ENCODE measurements around the gene VLDLR. TPM values are rescaled to one million over a fixed set of nuclear protein-coding genes. Genes with fewer than 3 reads are reported as not detected.
"Not testable (repeated sequence)": the region's sequence is repeated elsewhere in the genome, so short reads cannot be mapped to it uniquely, and the experiment has no call there.

The VLDLR gene
- total RNA-seq, 1 donor: 0.31 TPM

- no peaks in the 10 kb centered on the region for H3K4me1 ChIP-seq (ENCODE audit: insufficient read depth, low read length)
- H3K27me3 ChIP-seq (ENCODE audit: insufficient read depth, low read length): no peaks in the 10 kb centered on the region
- H3K9me3 ChIP-seq (ENCODE audit: low read depth, low read length): no peaks in the 10 kb centered on the region
- H3K4me3 ChIP-seq (ENCODE audit: low read length): no peak overlapping the region
These were observed 79.4 kb downstream of the VLDLR start for GRCh38 chr9:2700909-2701550.

GRCh38 chr9:2704504-2704903 is 82.9 kb downstream of the VLDLR start:
- H3K4me3 ChIP-seq (ENCODE audit: low read length): no peak overlapping the region
- H3K27me3 ChIP-seq (ENCODE audit: insufficient read depth, low read length): no peaks in the 10 kb centered on the region
- no peaks in the 10 kb centered on the region for H3K4me1 ChIP-seq (ENCODE audit: insufficient read depth, low read length)
- H3K9me3 ChIP-seq (ENCODE audit: low read depth, low read length): no peaks in the 10 kb centered on the region

GRCh38 chr9:2707256-2707655 is 85.7 kb downstream of the VLDLR start:
- not testable (repeated sequence) for H3K4me1 ChIP-seq (ENCODE audit: insufficient read depth, low read length); H3K9me3 ChIP-seq (ENCODE audit: low read depth, low read length); H3K4me3 ChIP-seq (ENCODE audit: low read length); H3K27me3 ChIP-seq (ENCODE audit: insufficient read depth, low read length)

Other genes with a start within 250 kb of the VLDLR start
- gene KCNV2, start 95.7 kb downstream of the VLDLR start, total RNA-seq: not detected
- 24.9 TPM for gene PUM3, start 222.3 kb downstream of the VLDLR start, total RNA-seq

Data from mononuclear cell (primary cell).